GM19324 (cell line): ENCODE data around the gene LFNG.

Experiments
- ATAC-seq: cut with Tn5 transposase; IDR thresholded peaks from one replicate; pipeline ENCODE4 v1.9.1; 2021; ENCODE audit warnings: mild to moderate bottlenecking, moderate library complexity; ENCODE audit not compliant: unreplicated experiment, low FRiP score

Gene LFNG, protein sequence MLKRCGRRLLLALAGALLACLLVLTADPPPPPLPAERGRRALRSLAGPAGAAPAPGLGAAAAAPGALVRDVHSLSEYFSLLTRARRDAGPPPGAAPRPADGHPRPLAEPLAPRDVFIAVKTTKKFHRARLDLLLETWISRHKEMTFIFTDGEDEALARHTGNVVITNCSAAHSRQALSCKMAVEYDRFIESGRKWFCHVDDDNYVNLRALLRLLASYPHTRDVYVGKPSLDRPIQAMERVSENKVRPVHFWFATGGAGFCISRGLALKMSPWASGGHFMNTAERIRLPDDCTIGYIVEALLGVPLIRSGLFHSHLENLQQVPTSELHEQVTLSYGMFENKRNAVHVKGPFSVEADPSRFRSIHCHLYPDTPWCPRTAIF

GRCh38 chr7:2519119-2519930 is at the start of gene LFNG:
LFNG (plus strand) TSS chr7:2519774; CDS start chr7:2519862, 88 bp downstream.
- ATAC-seq: peak; percentile 92

DNA sequence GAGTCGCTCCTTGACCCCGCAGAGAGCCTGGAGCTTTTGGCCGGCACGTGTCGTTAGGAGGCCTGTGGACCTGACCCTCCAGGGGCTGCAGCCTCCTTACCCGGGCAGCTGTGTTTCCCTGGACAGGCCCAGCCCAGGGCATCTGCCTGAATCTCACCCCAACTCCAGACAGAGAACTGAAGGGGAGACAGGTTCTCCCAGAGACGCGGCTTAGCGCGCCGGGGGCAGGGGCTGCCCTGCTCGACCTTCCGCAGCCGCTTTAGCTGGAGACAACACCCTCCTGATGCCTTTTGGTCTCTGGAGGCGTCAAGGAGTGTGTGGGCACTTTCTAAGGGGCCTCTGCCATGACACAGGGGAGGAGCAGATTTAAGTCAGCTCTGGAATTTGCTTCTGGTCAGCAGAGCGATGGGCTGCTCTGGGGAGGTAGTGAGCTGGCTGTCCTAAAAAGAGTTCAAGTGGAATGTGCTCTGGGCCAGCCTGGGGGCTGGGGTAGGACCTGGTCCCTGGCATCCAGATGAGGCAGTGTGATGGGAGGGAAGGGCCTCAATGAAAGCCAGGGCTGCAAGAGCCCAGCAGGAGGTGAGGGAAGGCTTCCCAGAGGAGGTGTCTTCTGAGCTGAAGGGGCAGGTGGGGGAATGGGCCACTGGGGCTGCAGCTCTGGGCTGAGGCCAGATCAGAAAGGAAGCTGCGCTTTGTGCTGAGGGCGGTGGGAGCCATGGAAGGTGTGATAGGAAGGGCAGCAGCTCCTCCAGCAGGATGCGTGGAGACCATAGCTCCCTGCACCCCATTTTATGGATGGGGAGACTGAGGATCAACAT is 49.2 kb upstream of the LFNG start:
- ATAC-seq: no peak

DNA sequence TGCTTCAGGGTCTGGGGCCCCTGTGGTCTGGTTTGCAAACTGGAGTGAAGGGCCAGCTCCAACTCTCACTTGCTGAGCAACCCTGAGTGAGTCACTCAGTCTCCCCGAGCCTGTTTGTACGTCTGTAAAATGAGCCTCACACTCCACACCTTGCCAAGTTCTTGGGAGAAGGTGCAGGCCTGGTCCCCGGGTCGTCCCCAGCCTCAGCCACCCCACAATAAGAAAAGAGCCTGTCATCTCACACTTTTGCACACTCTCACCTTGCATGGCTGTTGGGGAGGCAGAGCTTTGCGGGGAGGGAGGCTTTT is 48.6 kb upstream of the LFNG start:
- no peak for ATAC-seq

GRCh38 chr7:2471396-2471795 is 48.2 kb upstream of the LFNG start:
- ATAC-seq: no peak

DNA sequence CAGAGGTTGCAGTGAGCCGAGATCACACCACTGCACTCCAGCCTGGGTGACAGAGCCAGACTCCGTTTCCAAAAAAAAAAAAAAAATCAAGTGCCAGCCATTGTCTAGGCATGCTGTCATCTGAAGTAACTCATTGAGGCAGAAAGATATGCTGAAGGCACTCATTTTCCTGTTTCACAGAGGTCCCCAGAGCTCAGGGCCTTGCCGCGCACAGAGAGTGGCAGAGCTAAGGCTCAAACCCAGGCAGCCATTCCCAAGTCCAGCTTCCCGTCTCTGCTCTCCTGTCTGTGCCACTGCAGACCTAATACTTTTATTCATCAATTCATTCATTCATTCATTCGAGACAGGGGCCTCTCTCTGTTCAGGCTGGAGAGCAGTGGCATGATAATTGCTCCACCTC is 46.8 kb upstream of the LFNG start:
- no peak for ATAC-seq

- no peak for ATAC-seq
Observed at GRCh38 chr7:2473496-2474180, 45.9 kb upstream of the LFNG start.

- ATAC-seq: no peak
Observed at GRCh38 chr7:2474224-2474623, 45.4 kb upstream of the LFNG start.

DNA sequence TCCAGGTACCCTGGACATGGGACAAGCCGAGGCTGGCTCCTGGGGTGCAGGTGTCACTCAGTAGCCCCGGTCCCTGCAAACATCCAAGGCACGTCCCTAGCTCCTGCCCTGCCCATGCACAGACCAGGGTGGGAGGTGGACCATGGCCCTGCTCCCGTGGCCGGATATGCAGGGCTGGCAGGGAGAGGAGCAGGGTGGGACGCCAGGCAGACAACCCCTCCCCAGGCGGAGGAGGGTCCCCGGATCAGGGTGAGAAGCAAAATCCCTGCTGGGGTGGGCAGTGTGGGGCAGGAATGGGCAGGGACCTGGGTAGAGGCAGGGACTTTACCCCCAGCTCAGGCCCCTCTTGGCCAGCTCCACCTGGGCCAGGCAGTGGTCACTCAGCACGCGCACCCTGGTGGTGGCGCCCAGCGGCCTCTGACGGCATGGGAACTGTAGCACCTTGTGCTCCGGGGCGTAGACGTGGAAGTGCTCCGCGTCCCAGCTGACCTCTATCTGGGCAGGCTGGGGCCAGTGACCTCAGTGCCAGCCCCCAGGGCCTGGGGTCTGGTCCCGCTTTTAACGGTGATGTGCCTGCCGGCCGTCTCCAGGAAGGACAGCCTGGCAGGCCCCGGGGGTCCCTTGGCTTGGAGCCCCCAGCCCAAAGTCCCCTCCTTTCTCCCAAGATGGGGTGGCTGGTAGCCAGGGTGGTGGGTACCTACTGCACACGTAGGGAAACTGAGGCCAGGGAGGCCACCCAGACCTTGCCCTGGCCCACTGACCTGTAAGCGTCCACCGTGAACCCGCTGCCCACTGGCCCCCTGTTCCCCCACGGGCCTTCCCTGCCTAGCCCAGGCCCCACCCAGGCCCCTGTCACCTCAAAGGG is 44.5 kb upstream of the LFNG start:
- no peak for ATAC-seq

GRCh38 chr7:2475678-2476015 is 43.9 kb upstream of the LFNG start:
- no peak for ATAC-seq

- no peak for ATAC-seq
Observed at GRCh38 chr7:2476298-2476697, 43.3 kb upstream of the LFNG start, which contains the start of gene GRIFIN. GRIFIN (minus strand) TSS chr7:2476398; CDS start chr7:2476383, 15 bp downstream.

- no peak for ATAC-seq
Observed at GRCh38 chr7:2476776-2477446, 42.7 kb upstream of the LFNG start.

GRCh38 chr7:2477447-2478398 is 41.9 kb upstream of the LFNG start:
- ATAC-seq: no peak

- no peak for ATAC-seq
Observed at GRCh38 chr7:2478399-2478785, 41.2 kb upstream of the LFNG start.

DNA sequence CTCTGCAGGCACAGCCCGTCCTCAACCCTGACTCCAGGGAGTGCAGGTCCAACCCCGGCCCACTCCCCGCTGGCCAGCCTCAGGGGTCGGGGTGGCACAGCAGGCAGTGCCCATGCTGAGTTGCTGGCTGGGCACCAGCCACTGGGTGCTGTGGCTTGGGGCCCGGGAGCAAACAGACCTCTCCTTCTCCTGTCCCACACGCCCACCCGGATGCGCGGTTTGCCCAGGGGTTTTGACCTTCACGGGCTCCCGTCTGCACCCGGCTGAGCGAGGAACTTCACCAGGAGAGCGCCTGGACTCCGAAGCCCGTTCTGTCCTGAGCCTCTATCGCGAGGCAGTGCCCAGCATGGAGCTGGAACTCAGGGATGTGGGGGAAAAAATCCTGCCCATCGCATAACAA is 40.8 kb upstream of the LFNG start:
- ATAC-seq: no peak

DNA sequence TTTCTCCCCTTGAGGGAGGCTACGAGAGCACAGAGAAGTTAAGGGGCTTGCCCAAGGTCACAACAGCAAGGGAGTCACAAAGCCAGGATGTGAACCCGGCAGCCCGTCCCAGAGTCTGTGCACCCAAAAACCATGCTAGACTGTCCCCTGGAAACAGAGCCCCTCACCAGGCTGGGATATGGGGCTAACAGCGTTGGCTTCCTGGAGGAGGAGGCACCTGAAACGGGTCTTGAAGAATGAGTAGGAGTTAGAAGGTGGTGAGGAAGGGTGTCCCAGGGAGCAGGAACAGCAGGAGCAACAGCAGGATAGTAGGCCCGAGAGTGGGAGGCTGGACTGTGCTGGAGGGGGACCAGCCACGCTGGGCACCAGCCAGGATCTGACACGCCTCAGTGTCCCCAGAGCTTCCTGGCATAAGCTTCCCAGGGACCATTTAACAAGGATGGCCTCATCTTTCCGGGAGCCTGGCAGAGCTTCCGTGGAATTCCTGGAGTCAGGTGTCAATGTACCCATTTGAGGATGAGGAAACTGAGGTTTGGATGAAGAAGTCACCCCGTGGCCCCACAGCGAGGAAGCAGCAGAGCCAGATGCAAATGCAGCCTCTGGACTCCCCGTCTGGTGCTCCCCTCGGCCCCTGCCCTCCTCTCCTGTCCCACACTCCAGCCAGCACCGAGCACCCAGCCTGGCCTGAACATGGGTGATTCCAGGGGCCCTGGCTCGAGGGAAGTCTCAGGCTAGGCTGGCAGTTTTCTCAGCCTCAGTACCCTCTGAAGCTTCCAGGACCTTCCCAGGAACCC is 40.1 kb upstream of the LFNG start:
- ATAC-seq: no peak

GRCh38 chr7:2480070-2480408 is 39.5 kb upstream of the LFNG start:
- ATAC-seq: no peak

GRCh38 chr7:2481195-2481594 is 38.4 kb upstream of the LFNG start:
- ATAC-seq: no peak
